KOPT-K1 (cell line): ENCODE data around the gene CRY1.
A peak's percentile ranks its signal among the peaks of the same experiment; 100 is the strongest.

ENCODE experiments used
- H3K27ac ChIP-seq: fragments of 200-600 bp; sonication (generic); 2 replicates; pipeline ENCODE4 v1.5.1; 2016; ENCODE audit warnings: antibody characterized with exemption, mild to moderate bottlenecking, low read depth, low read length; ENCODE audit not compliant: poor library complexity, severe bottlenecking
- H3K36me3 ChIP-seq: fragments of 200-600 bp; sonication (generic); 2 replicates; pipeline ENCODE4 v1.5.1; 2017; ENCODE audit warnings: antibody characterized with exemption, mild to moderate bottlenecking, low read length, moderate library complexity; ENCODE audit not compliant: insufficient read depth
- H3K9me3 ChIP-seq: fragments of 200-600 bp; sonication (generic); 2 replicates; pipeline ENCODE4 v1.5.1; 2017; ENCODE audit warnings: antibody characterized with exemption, low read length, mild to moderate bottlenecking; ENCODE audit not compliant: insufficient read depth, poor library complexity, severe bottlenecking

CRY1 gene

DNA sequence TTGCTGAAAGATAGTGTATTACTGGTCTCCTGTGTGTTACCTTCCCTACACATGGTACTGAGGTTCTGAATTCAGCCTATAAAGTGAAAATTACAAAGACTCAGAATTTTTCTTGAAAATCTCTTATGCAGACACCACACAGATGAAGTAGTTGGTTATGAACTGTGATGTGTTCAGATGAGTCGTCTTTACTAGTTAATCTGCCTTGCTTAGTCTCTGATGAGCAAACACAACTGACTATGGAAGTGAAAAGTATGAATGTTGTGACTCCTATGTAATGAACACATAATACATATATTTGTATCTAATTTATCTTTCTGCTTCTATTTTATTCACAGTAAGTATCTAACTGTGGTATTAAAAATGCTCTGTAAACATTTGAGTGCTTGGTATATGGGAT is 111.1 kb downstream of the CRY1 start:
- no peak overlapping the region for H3K27ac ChIP-seq
- H3K9me3 ChIP-seq = no peaks in the 10 kb centered on the region
- H3K36me3 ChIP-seq = peaks cover 7% of the 10 kb centered on the region

DNA sequence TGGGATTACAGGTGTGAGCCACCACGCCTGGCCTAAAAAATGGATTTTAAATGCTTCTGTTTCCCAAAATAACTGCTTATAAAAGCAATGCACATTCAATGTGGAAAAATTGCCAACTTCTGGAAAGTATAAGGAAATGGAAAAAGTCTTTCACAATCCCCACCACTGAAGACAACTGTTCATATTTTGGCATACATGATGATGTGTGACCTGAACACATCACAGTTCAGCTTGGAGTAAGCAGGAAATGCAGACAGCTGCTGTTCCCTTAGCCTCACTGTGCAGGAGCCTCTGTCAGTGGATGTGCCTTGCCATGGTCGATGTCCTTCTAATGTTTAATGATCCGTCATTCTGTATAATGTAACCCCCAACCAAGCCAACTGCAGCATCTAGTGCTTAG is 111.6 kb downstream of the CRY1 start:
- Histone ChIP-seq H3K27ac (no peak overlapping the region), H3K36me3 (peaks cover 7% of the 10 kb centered on the region)

DNA sequence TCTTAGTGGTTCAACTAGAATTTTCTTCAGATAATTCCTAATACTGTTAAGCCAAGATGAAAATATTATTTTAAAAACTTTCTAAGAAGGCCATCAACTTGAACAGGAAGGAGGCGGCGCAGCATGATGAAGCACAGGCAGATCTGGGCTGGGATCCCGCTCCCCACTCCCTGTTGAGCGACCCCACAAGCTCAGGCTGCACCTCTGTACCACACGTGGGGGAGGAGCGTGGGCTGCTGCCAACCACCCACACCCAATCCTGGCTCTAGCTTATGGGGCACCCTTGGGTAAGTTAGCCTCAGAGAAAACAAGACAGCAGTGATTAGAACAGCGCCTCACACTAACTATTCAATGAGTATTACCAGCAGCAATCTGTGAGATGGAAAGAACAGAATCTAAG is 112.4 kb downstream of the CRY1 start:
- no peaks in the 10 kb centered on the region for H3K9me3 ChIP-seq
- no peak overlapping the region for H3K27ac ChIP-seq
- H3K36me3 ChIP-seq = peaks cover 10% of the 10 kb centered on the region

More for the DNA sequence above, 111.6 kb downstream of the CRY1 start:
- H3K9me3 ChIP-seq = no peaks in the 10 kb centered on the region

DNA sequence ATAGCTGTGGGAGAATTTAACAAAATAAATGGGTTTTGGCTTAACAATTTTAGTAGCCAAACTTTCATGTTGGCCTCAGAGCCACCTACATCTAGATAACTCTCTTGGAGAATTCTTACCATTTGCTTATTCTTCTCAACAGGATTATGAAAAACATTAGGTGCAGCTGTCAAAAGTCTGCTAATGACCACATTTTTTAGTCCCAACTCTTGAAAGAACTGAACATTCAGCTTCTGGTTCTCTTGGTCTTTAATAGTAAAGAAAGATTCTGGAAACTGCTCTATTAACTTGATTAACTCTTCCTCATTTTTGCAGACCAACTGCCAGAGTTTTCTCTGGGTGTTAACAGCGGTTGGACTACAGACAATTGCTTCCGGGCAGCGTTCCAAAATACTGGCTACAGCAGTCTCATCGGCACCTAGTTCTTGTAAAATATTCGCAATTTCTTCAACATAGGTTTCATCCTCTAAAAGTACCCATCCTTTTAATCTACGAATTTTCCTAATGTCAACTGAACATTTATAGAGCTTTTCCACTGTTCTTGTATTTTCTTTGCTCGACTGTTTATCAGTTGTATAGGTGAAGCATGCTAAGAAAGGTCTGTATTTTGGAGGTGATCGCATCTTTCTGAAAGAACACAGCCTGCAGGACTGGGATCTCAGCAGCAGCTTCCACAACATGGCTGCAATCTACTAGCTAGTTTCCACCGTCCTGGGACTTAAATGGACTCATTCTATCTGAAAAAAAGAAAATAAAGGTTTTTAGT is 115.1 kb downstream of the CRY1 start:
- Histone ChIP-seq H3K36me3 (peaks cover 21% of the 10 kb centered on the region), H3K9me3 (no peaks in the 10 kb centered on the region), H3K27ac (no peak overlapping the region)

DNA sequence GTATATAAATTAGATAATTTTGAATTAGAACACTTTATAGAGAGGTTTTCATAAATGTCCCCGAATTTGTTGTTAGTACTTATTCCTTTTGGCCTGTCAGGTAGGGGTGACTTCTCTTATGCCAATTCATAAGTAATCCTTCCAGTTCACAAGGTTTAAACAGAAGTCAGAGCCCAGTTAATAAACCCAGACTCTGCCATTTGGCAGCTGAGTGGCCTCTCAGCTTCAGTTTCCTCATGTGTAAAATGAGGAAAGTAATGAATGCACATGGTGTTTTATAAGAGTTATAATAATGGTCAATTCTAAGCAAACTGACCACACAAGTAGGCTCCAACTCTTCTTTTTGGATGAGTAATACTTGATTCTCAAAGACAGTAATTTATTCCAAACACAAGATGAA is 116.7 kb downstream of the CRY1 start:
- no peak overlapping the region for H3K27ac ChIP-seq
- H3K36me3 ChIP-seq = peaks cover 37% of the 10 kb centered on the region

DNA sequence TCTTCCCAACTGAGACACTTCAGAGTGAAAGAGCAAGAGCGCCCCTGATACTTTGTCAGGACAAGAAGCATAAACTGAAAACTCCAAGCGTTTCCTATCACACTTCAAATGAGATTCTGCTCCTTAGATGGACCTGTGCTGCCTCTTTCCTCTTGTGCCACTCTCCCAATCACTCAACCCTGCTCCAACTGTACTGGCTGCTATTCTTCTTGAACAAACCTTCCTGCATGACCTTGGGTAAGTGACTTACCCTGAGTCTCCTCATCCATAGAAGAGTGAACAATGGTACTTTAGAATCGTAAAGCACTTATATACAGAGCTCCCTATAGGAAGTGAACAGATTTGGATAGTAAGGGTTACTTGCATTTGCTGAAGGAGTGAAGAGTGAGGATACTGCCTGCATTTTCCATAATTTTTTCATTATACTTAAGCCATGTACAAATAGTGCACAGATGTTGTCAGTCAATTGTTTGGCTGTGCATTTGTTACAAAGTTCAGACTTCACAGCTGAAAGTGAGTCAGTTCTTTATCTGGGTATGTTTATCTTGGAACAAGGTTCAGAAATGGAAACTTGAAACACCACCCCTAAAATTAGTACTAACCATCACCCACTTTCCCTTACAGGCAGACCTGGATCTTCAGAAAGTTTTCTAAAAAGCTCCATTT is 117.2 kb downstream of the CRY1 start:
- no peak overlapping the region for H3K27ac ChIP-seq
- H3K9me3 ChIP-seq = no peaks in the 10 kb centered on the region
- H3K36me3 ChIP-seq = peaks cover 42% of the 10 kb centered on the region

More for the DNA sequence above, 116.7 kb downstream of the CRY1 start:
- no peaks in the 10 kb centered on the region for H3K9me3 ChIP-seq

DNA sequence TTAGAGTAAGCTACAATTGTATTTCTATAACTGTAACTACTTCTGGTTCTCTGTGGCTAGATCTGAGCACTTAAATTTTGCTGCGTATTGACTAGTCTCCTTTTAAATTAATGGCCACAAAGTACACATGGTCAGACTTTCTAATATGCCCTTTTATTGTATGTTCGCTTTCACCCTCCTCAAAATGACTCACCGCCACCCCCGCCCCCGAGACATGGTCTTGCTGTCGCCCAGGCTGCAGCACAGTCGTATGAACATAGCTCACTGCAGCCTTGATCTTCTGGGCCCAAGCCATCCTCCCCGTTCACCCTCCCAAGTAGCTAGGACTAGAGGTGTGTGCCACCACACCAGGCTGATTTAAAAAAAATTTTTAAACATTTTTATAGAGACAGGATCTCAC is 118.3 kb downstream of the CRY1 start:
- no peaks in the 10 kb centered on the region for H3K9me3 ChIP-seq
- peaks cover 49% of the 10 kb centered on the region for H3K36me3 ChIP-seq
- no peak overlapping the region for H3K27ac ChIP-seq

DNA sequence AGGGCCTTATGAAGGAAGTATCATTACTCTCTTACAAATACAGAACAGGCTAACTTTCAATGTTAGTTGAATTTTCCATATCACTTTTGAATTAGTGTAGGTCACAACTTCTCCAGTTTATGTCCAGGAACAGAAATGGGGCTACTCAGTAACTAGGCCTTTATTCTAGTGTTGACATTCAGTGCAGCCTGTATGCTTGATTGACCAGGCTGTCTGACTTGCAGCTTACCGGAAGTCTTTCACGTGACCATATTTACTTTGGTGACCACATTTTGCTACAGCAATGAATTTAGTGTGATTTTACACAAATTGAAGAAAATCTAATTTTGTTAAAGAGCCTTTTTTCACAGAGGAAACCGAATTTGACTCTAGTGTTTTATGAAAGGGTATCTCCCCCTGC is 118.8 kb downstream of the CRY1 start:
- Histone ChIP-seq H3K27ac (no peak overlapping the region), H3K36me3 (peaks cover 49% of the 10 kb centered on the region), H3K9me3 (no peaks in the 10 kb centered on the region)

DNA sequence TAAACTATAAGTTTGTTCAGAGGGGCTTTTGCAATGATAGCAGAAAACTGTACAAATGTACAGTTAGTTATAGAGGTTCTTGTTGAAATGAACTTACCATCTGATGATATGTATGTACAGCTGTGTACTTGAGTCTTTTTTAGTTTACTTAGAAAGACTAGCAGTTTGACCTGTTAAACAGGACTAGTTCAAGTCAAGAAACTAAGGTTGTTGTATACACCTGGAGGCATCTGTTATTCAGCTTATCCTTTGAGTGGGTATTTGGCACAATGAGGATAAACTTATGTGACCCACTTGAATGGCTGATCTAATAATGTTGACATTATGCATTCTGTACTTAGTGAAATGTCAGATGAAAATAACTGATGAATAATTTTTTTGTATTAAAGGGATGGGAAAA is 119.8 kb downstream of the CRY1 start:
- Histone ChIP-seq H3K27ac (no peak overlapping the region), H3K36me3 (peaks cover 54% of the 10 kb centered on the region), H3K9me3 (no peaks in the 10 kb centered on the region)

DNA sequence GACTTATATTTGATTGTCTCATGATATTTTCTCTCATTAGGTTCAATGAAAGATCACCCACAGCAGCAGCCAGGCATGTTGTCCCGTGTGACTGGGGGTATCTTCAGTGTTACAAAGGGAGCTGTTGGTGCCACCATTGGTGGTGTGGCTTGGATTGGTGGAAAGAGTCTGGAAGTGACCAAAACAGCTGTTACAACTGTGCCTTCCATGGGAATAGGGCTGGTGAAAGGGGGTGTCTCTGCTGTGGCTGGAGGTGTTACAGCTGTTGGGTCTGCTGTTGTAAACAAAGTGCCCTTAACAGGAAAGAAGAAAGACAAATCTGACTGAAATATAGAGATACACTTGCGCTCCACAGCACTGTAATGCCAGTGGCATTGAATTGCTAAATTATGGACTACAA is 122.3 kb downstream of the CRY1 start:
- Histone ChIP-seq H3K36me3 (peaks cover 68% of the 10 kb centered on the region), H3K9me3 (no peaks in the 10 kb centered on the region), H3K27ac (no peak overlapping the region)

DNA sequence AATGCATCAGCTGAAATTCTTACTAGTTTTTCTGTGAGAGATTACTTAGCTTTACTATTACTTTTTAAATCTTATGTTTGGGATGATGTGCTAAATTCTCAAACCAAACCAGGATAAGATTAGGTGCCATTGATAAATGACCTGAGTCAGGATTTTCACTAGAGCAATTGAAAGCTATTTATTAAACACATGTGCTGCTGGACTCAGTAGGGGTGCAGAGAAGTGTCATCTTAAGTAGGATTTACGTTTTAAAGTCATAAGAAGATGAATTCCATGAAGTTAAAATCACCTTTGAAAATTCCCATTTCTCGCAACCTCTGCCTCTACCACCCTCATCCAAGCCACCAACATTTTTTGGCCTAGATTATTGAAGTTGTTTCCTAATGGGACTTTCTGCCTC is 128.8 kb downstream of the CRY1 start:
- Histone ChIP-seq H3K36me3 (peaks cover 47% of the 10 kb centered on the region), H3K27ac (no peak overlapping the region)

DNA sequence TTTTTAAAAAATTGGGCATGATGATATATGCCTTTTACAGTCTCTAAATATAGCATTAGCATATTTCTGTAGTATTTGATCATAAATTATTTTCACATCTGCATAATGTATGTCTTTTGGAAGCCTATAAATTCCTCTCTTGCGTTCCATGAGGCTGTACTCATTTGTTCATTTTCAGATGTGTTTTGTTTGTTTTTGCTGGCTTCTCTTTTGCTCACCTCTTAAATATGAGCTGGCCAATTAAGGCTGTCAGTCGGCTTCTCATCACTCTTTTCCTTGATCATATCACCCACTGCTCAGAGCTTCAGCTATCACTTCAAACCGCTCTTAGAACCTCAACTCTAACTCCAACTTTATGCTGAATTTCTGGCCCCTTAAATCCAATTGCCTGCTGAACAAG is 131.1 kb downstream of the CRY1 start:
- Histone ChIP-seq H3K27ac (no peak overlapping the region), H3K36me3 (peaks cover 28% of the 10 kb centered on the region)

More for the DNA sequence above, 128.8 kb downstream of the CRY1 start:
- H3K9me3 ChIP-seq = no peaks in the 10 kb centered on the region

DNA sequence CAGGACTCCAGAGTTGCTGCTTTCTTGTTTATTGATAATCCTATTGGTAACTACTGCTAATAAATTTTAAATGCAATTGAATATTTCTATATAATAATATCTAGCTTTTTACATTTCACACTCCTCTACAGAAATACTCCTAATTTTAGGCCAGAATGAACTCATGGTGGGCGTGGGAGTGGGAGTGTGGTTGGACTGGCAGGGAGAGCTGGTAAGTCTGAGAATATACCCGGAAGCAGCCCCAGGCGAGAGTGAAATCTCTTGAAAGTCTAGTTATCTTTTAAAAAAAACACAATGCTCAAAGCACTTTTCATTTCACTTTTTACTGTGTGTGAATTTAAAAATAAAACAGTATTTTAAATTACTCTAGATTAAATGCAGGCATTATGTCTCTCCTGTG is 132.9 kb downstream of the CRY1 start:
- peaks cover 20% of the 10 kb centered on the region for H3K36me3 ChIP-seq
- H3K27ac ChIP-seq = no peak overlapping the region
- H3K9me3 ChIP-seq = no peaks in the 10 kb centered on the region

More for the DNA sequence above, 131.1 kb downstream of the CRY1 start:
- no peaks in the 10 kb centered on the region for H3K9me3 ChIP-seq

DNA sequence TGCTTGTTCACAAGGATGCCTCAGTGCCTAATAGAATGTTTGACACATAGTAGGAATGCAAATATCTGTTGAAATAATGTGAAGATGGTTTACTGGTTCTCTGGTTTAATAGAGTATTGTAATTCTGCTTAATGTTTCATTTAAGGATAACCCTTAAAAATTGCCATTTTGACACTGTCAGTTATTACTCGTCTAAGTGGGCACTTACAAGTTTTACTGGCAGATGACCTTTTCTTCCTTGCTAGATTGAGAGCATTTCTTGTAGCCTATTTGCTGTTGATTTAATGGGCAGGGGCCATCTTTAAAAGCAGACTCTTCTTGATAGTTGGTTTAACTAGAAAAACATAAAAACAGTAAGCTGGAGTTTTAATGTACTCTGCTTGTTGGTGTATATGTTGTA is 135.8 kb downstream of the CRY1 start:
- Histone ChIP-seq H3K36me3 (peaks cover 12% of the 10 kb centered on the region), H3K27ac (peak overlapping the region; percentile 84)

DNA sequence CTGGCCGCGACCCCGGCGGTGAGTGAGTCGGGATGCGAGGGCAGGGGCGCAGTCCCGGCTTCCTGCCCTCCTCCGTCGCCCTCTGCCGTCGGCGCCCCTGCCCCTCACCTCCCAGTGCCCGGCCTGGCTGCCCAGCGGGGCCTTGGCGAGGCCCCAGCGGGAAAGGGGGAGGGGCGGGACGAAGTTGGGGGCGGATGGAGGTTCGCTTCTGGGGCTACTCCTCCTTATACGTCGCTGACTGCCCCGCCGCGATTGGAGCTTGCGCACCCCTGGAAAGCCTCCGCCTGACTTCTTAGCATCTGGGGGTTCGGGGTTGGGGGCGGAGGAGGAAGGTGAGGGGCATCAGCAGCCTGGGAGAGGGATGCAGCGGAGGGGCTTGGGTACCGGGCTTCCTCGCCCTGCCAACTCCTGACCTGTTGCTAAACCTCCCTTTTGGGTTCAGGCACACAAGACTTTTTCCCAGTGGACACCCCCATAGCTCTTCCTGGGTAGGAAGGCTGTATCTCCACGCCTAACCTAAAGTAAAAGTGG is 137.2 kb downstream of the CRY1 start:
- peak overlapping the region; percentile 84 for H3K27ac ChIP-seq
- peaks cover 7% of the 10 kb centered on the region; the same call in 1 of the 2 replicates for H3K36me3 ChIP-seq

More for the DNA sequence above, 135.8 kb downstream of the CRY1 start:
- no peaks in the 10 kb centered on the region for H3K9me3 ChIP-seq

More for the DNA sequence above, 137.2 kb downstream of the CRY1 start:
- H3K9me3 ChIP-seq = no peaks in the 10 kb centered on the region
